PC-9 (cell line): ENCODE measurements around the gene CDH16. TPM values are rescaled to one million over a fixed set of nuclear protein-coding genes. Genes with fewer than 3 reads are reported as not detected.

Experiments
- BruUV-seq: library from RNA; stranded (reverse); fragments of 400-500 nt; replicated peaks from 2 replicates; lab custom pipeline; 2021; lab: Mats Ljungman, UMichigan
- CTCF ChIA-PET: fragments of 300-600 bp; sonication (Branson Sonifier 250); formaldehyde crosslinking; loops from one replicate; lab custom pipeline; 2022; ENCODE audit warnings: antibody characterized with exemption; lab: Charles Lee
- POLR2A ChIA-PET: fragments of 300-600 bp; sonication (Branson Sonifier 250); formaldehyde crosslinking; loops from one replicate; lab custom pipeline; 2022; ENCODE audit warnings: antibody characterized with exemption; ENCODE audit not compliant: unreplicated experiment; lab: Charles Lee
- DNase-seq, 2 experiments: peaks; one replicate each; pipeline versions ENCODE4 v3.0.0 to v3.0.0-alpha.2; 2015 to 2022; ENCODE audit warnings: mixed read lengths in 1 of 2
- H2AFZ ChIP-seq: fragments of 200-600 bp; sonication (generic); 2 replicates; pipeline ENCODE4 v1.8.1; 2017; ENCODE audit warnings: antibody characterized with exemption
- H3F3A ChIP-seq: fragments of 200-600 bp; sonication (generic); 2 replicates; pipeline ENCODE4 v1.8.1; 2017; ENCODE audit warnings: antibody characterized with exemption, mild to moderate bottlenecking, low read depth; ENCODE audit not compliant: insufficient read depth
- H3K27ac ChIP-seq: fragments of 200-600 bp; sonication (generic); 2 replicates; pipeline ENCODE4 v1.6.1; 2016; ENCODE audit warnings: mixed run types
- H3K27me3 ChIP-seq: fragments of 200-600 bp; sonication (generic); 2 replicates; pipeline ENCODE4 v1.6.1; 2016; ENCODE audit warnings: low read depth, mixed run types; ENCODE audit not compliant: insufficient read depth
- H3K36me3 ChIP-seq: fragments of 200-600 bp; sonication (generic); 2 replicates; pipeline ENCODE4 v1.6.1; 2016; ENCODE audit warnings: low read depth, mixed run types
- H3K4me1 ChIP-seq: fragments of 200-600 bp; sonication (generic); replicated peaks from 2 replicates; pipeline ENCODE4 v1.6.1; 2016; ENCODE audit warnings: mixed run types; ENCODE audit not compliant: insufficient read depth
- H3K4me2 ChIP-seq: fragments of 200-600 bp; sonication (generic); 2 replicates; pipeline ENCODE4 v1.6.1; 2017; ENCODE audit warnings: mixed run types
- H3K4me3 ChIP-seq: fragments of 200-600 bp; sonication (generic); 2 replicates; pipeline ENCODE4 v1.6.1; 2016; ENCODE audit warnings: mixed run types
- H3K79me2 ChIP-seq: fragments of 200-600 bp; sonication (generic); 2 replicates; pipeline ENCODE4 v1.6.1; 2017; ENCODE audit warnings: low read depth, mixed run types
- H3K9me2 ChIP-seq: fragments of 200-600 bp; sonication (generic); 2 replicates; pipeline ENCODE4 v1.8.1; 2017; ENCODE audit warnings: mild to moderate bottlenecking; ENCODE audit not compliant: insufficient read depth
- H3K9me3 ChIP-seq: fragments of 200-600 bp; sonication (generic); 2 replicates; pipeline ENCODE4 v1.8.1; 2016; ENCODE audit warnings: low read depth; ENCODE audit not compliant: insufficient read depth
- H4K20me1 ChIP-seq: fragments of 200-600 bp; sonication (generic); 2 replicates; pipeline ENCODE4 v1.8.1; 2017; ENCODE audit not compliant: insufficient read depth
- EZH2 ChIP-seq: fragments of 200-600 bp; sonication (generic); IDR thresholded peaks from 2 replicates; pipeline ENCODE4 v1.8.0; 2017; ENCODE audit warnings: antibody characterized with exemption, low read depth
- intact Hi-C: fragments of 100-400 bp; cut with micrococcal nuclease; formaldehyde crosslinking; loops from one replicate; pipeline ENCODE4 v1.10.0; 2022; ENCODE audit not compliant: unreplicated experiment
- total RNA-seq: library from RNA; stranded (reverse); gene quantifications from 2 replicates; pipeline ENCODE4 v1.2.3, GENCODE V29; 2021
- TF ChIP-seq, protein P1 (sequence below): fragments of 200-600 bp; sonication (generic); conservative IDR thresholded peaks from 2 replicates; pipeline ENCODE4 v1.6.1; 2017; ENCODE audit warnings: mixed run types, antibody characterized with exemption, mild to moderate bottlenecking, moderate library complexity

CDH16 gene
- total RNA-seq, 1 experiment from 2014 or later = not detected

- H4K20me1 ChIP-seq = 0 out of 2 replicates have a peak, but pooled peaks cover under 1% of the 10 kb centered on the region
- no peak within 1 kb of the TSS for H3K4me2 ChIP-seq
- no peak for DNase-seq
- no peak within 1 kb of the TSS for H3K4me3 ChIP-seq
- no peak within 1 kb of the TSS for H2AFZ ChIP-seq
- H3F3A ChIP-seq = peaks cover 28% of the 10 kb centered on the region
- ChIA-PET POLR2A (no interaction called here), CTCF (interaction anchor here (0.6 kb wide), 1 partner anchor 240 kb away, joined by 5 read pairs; no protein-coding TSS in a partner anchor)
- no peaks in the 10 kb centered on the region for H3K9me3 ChIP-seq
- no peak within 1 kb of the TSS for H3K27ac ChIP-seq
- H3K4me1 ChIP-seq = peaks cover 46% of the 10 kb centered on the region
- H3K36me3 ChIP-seq = no peaks in the 10 kb centered on the region
- H3K9me2 ChIP-seq = no peaks in the 10 kb centered on the region
- no TSS peak for BruUV-seq
- TF ChIP-seq, protein P1, sequence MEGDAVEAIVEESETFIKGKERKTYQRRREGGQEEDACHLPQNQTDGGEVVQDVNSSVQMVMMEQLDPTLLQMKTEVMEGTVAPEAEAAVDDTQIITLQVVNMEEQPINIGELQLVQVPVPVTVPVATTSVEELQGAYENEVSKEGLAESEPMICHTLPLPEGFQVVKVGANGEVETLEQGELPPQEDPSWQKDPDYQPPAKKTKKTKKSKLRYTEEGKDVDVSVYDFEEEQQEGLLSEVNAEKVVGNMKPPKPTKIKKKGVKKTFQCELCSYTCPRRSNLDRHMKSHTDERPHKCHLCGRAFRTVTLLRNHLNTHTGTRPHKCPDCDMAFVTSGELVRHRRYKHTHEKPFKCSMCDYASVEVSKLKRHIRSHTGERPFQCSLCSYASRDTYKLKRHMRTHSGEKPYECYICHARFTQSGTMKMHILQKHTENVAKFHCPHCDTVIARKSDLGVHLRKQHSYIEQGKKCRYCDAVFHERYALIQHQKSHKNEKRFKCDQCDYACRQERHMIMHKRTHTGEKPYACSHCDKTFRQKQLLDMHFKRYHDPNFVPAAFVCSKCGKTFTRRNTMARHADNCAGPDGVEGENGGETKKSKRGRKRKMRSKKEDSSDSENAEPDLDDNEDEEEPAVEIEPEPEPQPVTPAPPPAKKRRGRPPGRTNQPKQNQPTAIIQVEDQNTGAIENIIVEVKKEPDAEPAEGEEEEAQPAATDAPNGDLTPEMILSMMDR = no peak
- TF ChIP-seq EZH2 = no peak
- H3K79me2 ChIP-seq = no peaks in the 10 kb centered on the region
- intact Hi-C loops = loop anchor here (5.0 kb wide), 1 partner anchor 38 kb away; no protein-coding TSS in a partner anchor
- H3K27me3 ChIP-seq = no peaks in the 10 kb centered on the region
Observed at GRCh38 chr16:66925322-66925840, 6.7 kb upstream of the CDH16 start, which contains the start of gene RRAD. TSS of gene RRAD (minus strand) at chr16:66925535. CDS start at chr16:66925179, 356 bp downstream.

GRCh38 chr16:66924527-66925321 lies 6.0 kb upstream of the CDH16 start:
- ChIA-PET POLR2A (no interaction called here), CTCF (no interaction called here)
- Histone ChIP-seq H3F3A (peaks cover 23% of the 10 kb centered on the region), H3K4me3 (no peak overlapping the region), H2AFZ (no peak overlapping the region), H3K27me3 (no peaks in the 10 kb centered on the region), H3K4me2 (no peak overlapping the region), H3K36me3 (no peaks in the 10 kb centered on the region), H3K9me2 (no peaks in the 10 kb centered on the region), H3K27ac (no peak overlapping the region), H3K79me2 (no peaks in the 10 kb centered on the region), H3K4me1 (peaks cover 41% of the 10 kb centered on the region), H4K20me1 (no peaks in the 10 kb centered on the region), H3K9me3 (no peaks in the 10 kb centered on the region)
- peak in 1 of 2 experiments; percentile 34 for DNase-seq
- intact Hi-C loops = loop anchor here (5.0 kb wide), 1 partner anchor 37 kb away; no protein-coding TSS in a partner anchor
- no TSS peak for BruUV-seq
- no peak for TF ChIP-seq EZH2
- TF ChIP-seq, protein P1 = no peak

DNA sequence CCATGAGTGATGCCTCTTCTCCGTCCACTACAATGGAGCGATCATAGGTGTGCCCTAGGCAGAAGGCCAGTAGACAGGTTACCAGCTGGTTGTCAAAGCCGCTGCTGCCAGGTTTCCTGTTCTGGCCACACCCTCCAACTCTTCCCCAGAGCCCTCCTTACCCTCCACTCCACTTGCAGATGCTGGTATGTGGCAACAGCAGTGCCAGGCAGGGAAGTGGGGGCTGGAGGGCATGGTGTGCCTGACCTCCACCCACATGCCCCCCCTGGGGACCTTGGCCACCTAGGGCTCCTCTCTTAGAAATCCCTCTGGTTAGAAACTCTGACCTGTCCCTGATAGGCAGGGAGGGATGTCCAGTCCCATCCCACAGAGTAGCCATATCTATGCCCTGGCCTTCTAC lies 5.2 kb upstream of the CDH16 start:
- no peak for DNase-seq
- Histone ChIP-seq H3K4me1 (peaks cover 32% of the 10 kb centered on the region), H2AFZ (no peak overlapping the region), H3K36me3 (no peaks in the 10 kb centered on the region), H3K4me2 (no peak overlapping the region), H3K4me3 (no peak overlapping the region), H3K9me3 (no peaks in the 10 kb centered on the region), H3K27me3 (no peaks in the 10 kb centered on the region), H3F3A (peaks cover 16% of the 10 kb centered on the region; the same call in 1 of the 2 replicates), H3K27ac (no peak overlapping the region), H3K9me2 (no peaks in the 10 kb centered on the region), H4K20me1 (no peaks in the 10 kb centered on the region), H3K79me2 (no peaks in the 10 kb centered on the region)
- POLR2A ChIA-PET = no interaction called here
- TF ChIP-seq, protein P1 = no peak
- BruUV-seq = no TSS peak
- intact Hi-C loops = no loop called here
- CTCF ChIA-PET = no interaction called here
